GM23338 (cell line): Measurements from ENCODE around the gene SCNN1A. TPM values are rescaled to one million over a fixed set of nuclear protein-coding genes. Genes with fewer than 3 reads are reported as not detected.

Experiments used
- ATAC-seq: fragments of 200-7000 bp; cut with Tn5 transposase; 3 replicates; pipeline ENCODE4 v1.9.1; 2020
- DNase-seq: peaks from one replicate; pipeline ENCODE4 v3.0.0-alpha.2; 2015; ENCODE audit warnings: low spot score
- H2AFZ ChIP-seq: fragments of 200-600 bp; sonication (generic); 2 replicates; pipeline ENCODE4 v1.8.0; 2016; ENCODE audit warnings: antibody characterized with exemption, mild to moderate bottlenecking, moderate library complexity
- H3F3A ChIP-seq: fragments of 200-600 bp; sonication (generic); replicated peaks from 2 replicates; pipeline ENCODE4 v1.8.0; 2017; ENCODE audit warnings: antibody characterized with exemption, mixed run types, low read depth
- H3K27ac ChIP-seq: fragments of 200-600 bp; sonication (generic); 2 replicates; pipeline ENCODE4 v1.6.1; 2016; ENCODE audit warnings: low read depth
- H3K27me3 ChIP-seq: fragments of 200-600 bp; sonication (generic); 2 replicates; pipeline ENCODE4 v1.8.0; 2016; ENCODE audit warnings: mild to moderate bottlenecking, mixed run types, moderate library complexity; ENCODE audit not compliant: insufficient read depth
- H3K36me3 ChIP-seq: fragments of 200-600 bp; sonication (generic); 2 replicates; pipeline ENCODE4 v1.8.0; 2016; ENCODE audit warnings: mild to moderate bottlenecking; ENCODE audit not compliant: insufficient read depth
- H3K4me1 ChIP-seq: fragments of 200-600 bp; sonication (generic); 2 replicates; pipeline ENCODE4 v1.8.0; 2016; ENCODE audit warnings: mild to moderate bottlenecking, moderate library complexity; ENCODE audit not compliant: insufficient read depth
- H3K4me2 ChIP-seq: fragments of 200-600 bp; sonication (generic); 2 replicates; pipeline ENCODE4 v1.7.1; 2017; ENCODE audit warnings: mixed run types
- H3K4me3 ChIP-seq: fragments of 200-600 bp; sonication (generic); 2 replicates; pipeline ENCODE4 v1.6.1; 2016; ENCODE audit warnings: mixed run types
- H3K79me2 ChIP-seq: fragments of 200-600 bp; sonication (generic); replicated peaks from 2 replicates; pipeline ENCODE4 v1.8.0; 2017; ENCODE audit warnings: mild to moderate bottlenecking; ENCODE audit not compliant: insufficient read depth
- H3K9me2 ChIP-seq: fragments of 200-600 bp; sonication (generic); 2 replicates; pipeline ENCODE4 v1.8.0; 2017; ENCODE audit not compliant: insufficient read depth
- H4K20me1 ChIP-seq: fragments of 200-600 bp; sonication (generic); replicated peaks from 2 replicates; pipeline ENCODE4 v1.8.0; 2017; ENCODE audit warnings: mild to moderate bottlenecking; ENCODE audit not compliant: insufficient read depth
- H3K27ac Mint-ChIP-seq: 2 replicates; pipeline ENCODE4 v1.8.0; 2020; ENCODE audit warnings: inconsistent platforms, mild to moderate bottlenecking, moderate library complexity, mixed read lengths
- H3K27me3 Mint-ChIP-seq: 3 replicates; pipeline ENCODE4 v1.8.0; 2022; ENCODE audit warnings: low read depth, mild to moderate bottlenecking, moderate library complexity, mixed read lengths, inconsistent platforms; ENCODE audit not compliant: insufficient read depth, poor library complexity
- H3K36me3 Mint-ChIP-seq: 3 replicates; pipeline ENCODE4 v1.8.0; 2021; ENCODE audit warnings: low read depth, mild to moderate bottlenecking, inconsistent platforms, moderate library complexity, mixed read lengths
- H3K4me1 Mint-ChIP-seq: 3 replicates; pipeline ENCODE4 v1.8.0; 2020; ENCODE audit warnings: mild to moderate bottlenecking, inconsistent platforms, mixed read lengths
- H3K4me3 Mint-ChIP-seq: 3 replicates; pipeline ENCODE4 v1.8.0; 2021; ENCODE audit warnings: moderate library complexity, mild to moderate bottlenecking, inconsistent platforms, mixed read lengths
- H3K9me3 Mint-ChIP-seq: 3 replicates; pipeline ENCODE4 v1.8.0; 2020; ENCODE audit warnings: moderate library complexity, mild to moderate bottlenecking, inconsistent platforms, mixed read lengths
- CREB1 ChIP-seq: fragments of 250-450 bp; sonication (Bioruptor Pico); IDR thresholded peaks from 2 replicates; pipeline ENCODE4 v1.5.0; 2020; ENCODE audit warnings: low read depth, mild to moderate bottlenecking, moderate library complexity
- POLR2AphosphoS5 ChIP-seq: IDR thresholded peaks from 2 replicates; pipeline ENCODE4 v1.6.1; 2016; ENCODE audit warnings: antibody characterized with exemption, low read depth
- polyA plus RNA-seq: library from polyadenylated mRNA; unstranded; fragments of >200 nt; fragmentation: Nextera tagmentation; extraction: Ambion mirVana; gene quantifications from 2 replicates; pipeline ENCODE4 v1.2.1, GENCODE V29; 2016
- total RNA-seq: library from RNA; depleted of rRNA; stranded (reverse); fragments of >200 nt; shearing (Covaris generic); gene quantifications from 2 replicates; pipeline ENCODE4 v1.2.3, GENCODE V29; 2014
- TF ChIP-seq, protein P1 (sequence below): fragments of 250-450 bp; sonication (Bioruptor Pico); IDR thresholded peaks from 2 replicates; pipeline ENCODE4 v1.5.0; 2020; ENCODE audit warnings: mild to moderate bottlenecking, moderate library complexity

The SCNN1A gene
- total and polyA plus RNA-seq, 2 experiments from 2014 or later, result 37.1 to 125 TPM

DNA sequence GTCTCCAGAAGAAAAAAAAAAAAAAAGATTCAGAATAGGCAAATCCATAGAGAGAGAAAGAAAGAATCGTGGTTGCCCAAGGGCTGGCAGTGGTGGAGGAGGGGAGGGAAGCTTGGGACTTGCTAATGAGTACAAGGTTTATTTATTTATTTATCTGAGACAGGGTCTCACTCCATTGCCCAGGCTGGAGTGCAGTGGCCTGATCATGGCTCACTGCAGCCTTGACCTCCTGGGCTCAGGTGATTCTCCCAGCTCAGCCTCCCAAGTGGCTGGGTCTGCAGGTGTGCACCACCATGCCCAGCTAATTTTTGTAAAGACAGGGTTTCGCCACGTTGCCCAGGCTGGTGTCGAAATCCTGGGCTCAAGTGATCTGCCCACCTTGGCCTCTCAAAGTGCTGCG lies 23.7 kb downstream of the SCNN1A start (continued):
- no peak for TF ChIP-seq CREB1 (CRISPR knock-in tag)
- TF ChIP-seq, protein P1, sequence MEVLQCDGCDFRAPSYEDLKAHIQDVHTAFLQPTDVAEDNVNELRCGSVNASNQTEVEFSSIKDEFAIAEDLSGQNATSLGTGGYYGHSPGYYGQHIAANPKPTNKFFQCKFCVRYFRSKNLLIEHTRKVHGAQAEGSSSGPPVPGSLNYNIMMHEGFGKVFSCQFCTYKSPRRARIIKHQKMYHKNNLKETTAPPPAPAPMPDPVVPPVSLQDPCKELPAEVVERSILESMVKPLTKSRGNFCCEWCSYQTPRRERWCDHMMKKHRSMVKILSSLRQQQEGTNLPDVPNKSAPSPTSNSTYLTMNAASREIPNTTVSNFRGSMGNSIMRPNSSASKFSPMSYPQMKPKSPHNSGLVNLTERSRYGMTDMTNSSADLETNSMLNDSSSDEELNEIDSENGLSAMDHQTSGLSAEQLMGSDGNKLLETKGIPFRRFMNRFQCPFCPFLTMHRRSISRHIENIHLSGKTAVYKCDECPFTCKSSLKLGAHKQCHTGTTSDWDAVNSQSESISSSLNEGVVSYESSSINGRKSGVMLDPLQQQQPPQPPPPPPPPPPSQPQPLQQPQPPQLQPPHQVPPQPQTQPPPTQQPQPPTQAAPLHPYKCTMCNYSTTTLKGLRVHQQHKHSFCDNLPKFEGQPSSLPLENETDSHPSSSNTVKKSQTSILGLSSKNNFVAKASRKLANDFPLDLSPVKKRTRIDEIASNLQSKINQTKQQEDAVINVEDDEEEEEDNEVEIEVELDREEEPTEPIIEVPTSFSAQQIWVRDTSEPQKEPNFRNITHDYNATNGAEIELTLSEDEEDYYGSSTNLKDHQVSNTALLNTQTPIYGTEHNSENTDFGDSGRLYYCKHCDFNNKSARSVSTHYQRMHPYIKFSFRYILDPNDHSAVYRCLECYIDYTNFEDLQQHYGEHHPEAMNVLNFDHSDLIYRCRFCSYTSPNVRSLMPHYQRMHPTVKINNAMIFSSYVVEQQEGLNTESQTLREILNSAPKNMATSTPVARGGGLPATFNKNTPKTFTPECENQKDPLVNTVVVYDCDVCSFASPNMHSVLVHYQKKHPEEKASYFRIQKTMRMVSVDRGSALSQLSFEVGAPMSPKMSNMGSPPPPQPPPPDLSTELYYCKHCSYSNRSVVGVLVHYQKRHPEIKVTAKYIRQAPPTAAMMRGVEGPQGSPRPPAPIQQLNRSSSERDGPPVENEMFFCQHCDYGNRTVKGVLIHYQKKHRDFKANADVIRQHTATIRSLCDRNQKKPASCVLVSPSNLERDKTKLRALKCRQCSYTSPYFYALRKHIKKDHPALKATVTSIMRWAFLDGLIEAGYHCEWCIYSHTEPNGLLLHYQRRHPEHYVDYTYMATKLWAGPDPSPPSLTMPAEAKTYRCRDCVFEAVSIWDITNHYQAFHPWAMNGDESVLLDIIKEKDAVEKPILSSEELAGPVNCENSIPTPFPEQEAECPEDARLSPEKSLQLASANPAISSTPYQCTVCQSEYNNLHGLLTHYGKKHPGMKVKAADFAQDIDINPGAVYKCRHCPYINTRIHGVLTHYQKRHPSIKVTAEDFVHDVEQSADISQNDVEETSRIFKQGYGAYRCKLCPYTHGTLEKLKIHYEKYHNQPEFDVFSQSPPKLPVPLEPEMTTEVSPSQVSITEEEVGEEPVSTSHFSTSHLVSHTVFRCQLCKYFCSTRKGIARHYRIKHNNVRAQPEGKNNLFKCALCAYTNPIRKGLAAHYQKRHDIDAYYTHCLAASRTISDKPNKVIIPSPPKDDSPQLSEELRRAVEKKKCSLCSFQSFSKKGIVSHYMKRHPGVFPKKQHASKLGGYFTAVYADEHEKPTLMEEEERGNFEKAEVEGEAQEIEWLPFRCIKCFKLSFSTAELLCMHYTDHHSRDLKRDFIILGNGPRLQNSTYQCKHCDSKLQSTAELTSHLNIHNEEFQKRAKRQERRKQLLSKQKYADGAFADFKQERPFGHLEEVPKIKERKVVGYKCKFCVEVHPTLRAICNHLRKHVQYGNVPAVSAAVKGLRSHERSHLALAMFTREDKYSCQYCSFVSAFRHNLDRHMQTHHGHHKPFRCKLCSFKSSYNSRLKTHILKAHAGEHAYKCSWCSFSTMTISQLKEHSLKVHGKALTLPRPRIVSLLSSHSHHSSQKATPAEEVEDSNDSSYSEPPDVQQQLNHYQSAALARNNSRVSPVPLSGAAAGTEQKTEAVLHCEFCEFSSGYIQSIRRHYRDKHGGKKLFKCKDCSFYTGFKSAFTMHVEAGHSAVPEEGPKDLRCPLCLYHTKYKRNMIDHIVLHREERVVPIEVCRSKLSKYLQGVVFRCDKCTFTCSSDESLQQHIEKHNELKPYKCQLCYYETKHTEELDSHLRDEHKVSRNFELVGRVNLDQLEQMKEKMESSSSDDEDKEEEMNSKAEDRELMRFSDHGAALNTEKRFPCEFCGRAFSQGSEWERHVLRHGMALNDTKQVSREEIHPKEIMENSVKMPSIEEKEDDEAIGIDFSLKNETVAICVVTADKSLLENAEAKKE (CRISPR knock-in tag), result no peak
- TF ChIP-seq POLR2AphosphoS5, result no peak

DNA sequence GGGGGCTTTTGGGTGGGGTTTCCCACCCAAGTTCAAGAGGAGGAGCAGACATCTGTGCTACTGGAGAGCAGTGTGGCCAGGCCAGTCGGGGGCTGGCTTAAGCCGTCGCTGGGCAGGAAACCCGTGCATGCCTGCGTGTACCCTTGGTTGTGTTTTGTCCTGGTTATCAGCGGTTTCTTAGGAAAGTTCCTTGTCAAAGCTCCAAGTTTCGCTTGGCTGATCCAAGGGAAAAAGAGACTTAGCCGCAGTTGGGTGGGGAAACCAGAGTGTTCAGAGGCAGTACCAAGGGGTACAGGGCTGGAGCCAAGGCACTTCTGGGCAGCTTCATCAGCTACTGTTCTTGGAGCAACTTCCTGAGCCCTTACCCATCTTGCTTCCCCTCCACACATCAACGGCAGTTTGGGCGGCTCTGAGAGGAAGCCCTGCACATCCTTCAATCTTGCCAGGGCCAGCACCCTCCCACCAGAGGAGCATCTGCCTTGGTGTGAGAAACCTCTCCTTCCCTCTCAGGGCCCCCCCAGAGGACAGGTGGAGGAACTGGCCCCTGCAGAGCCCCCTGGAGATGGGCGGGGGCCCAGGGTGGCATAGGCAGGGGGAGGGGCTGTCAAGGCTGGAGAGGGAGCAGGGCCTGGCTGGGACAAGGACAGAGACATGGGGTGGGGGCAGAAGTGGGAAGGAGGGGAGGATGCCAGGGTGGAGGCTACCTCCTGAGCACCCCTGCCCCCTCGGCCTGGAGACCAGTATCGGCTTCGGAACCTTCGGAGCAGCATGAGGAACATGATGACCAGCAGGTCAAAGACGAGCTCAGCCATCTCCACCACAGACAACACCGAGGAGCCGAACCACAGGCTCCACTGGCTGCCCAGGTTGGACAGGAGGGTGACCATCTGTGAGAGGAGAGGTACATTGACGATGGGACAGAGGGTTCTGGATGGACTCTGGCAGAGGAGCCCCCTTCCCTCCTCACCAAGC lies 27.7 kb downstream of the SCNN1A start:
- TF ChIP-seq POLR2AphosphoS5, result no peak
- no peak for ATAC-seq
- Mint-ChIP-seq H3K4me3 (no peak overlapping the region), H3K9me3 (no peaks in the 10 kb centered on the region), H3K27me3 (peaks cover 5% of the 10 kb centered on the region), H3K27ac (no peak overlapping the region), H3K36me3 (peaks cover 49% of the 10 kb centered on the region), H3K4me1 (peaks cover 12% of the 10 kb centered on the region)
- no peak for DNase-seq
- H3K9me2 ChIP-seq, result peaks cover 4% of the 10 kb centered on the region; the same call in 1 of the 2 replicates
- no peaks in the 10 kb centered on the region; the same call in 1 of the 2 replicates for H3F3A ChIP-seq
- peaks cover 14% of the 10 kb centered on the region for H3K4me1 ChIP-seq
- H3K79me2 ChIP-seq, result no peaks in the 10 kb centered on the region
- no peak overlapping the region for H3K4me2 ChIP-seq
- no peaks in the 10 kb centered on the region for H3K27me3 ChIP-seq
- H3K27ac ChIP-seq, result no peak overlapping the region
- H2AFZ ChIP-seq, result no peak overlapping the region
- H4K20me1 ChIP-seq, result no peaks in the 10 kb centered on the region
- H3K36me3 ChIP-seq, result no peaks in the 10 kb centered on the region; the same call in 1 of the 2 replicates
- no peak overlapping the region for H3K4me3 ChIP-seq
